Activated CD8-positive, alpha-beta T cell treated with anti-CD3 and anti-CD28 coated beads for 36 hours (primary cell): ENCODE results near the gene ZNF266. TPM values are rescaled to one million over a fixed set of nuclear protein-coding genes. Genes with fewer than 3 reads are reported as not detected.

Experiments
- ATAC-seq: fragments of 200-7000 bp; cut with Tn5 transposase; one replicate; pipeline ENCODE4 v1.10.0; 2021; ENCODE audit warnings: mild to moderate bottlenecking, moderate library complexity
- CTCF ChIA-PET: fragments of 350-600 bp; sonication (Branson Sonifier 250); formaldehyde crosslinking; loops from one replicate; lab custom pipeline; 2021; ENCODE audit warnings: antibody characterized with exemption; lab: Charles Lee
- POLR2A ChIA-PET: fragments of 350-600 bp; sonication (Branson Sonifier 250); formaldehyde crosslinking; loops from one replicate; lab custom pipeline; 2021; ENCODE audit warnings: antibody characterized with exemption; lab: Charles Lee
- DNase-seq: peaks from one replicate; pipeline ENCODE4 v3.0.0-alpha.2; 2020
- H3K27ac Mint-ChIP-seq: one replicate; pipeline ENCODE4 v1.8.0; 2021; ENCODE audit warnings: mild to moderate bottlenecking, mixed read lengths
- H3K27me3 Mint-ChIP-seq: one replicate; pipeline ENCODE4 v1.8.0; 2021; ENCODE audit warnings: mixed read lengths
- H3K36me3 Mint-ChIP-seq: one replicate; pipeline ENCODE4 v1.8.0; 2021; ENCODE audit warnings: low read depth, mixed read lengths
- H3K4me1 Mint-ChIP-seq: one replicate; pipeline ENCODE4 v1.8.0; 2021; ENCODE audit warnings: low read depth, mixed read lengths
- H3K4me3 Mint-ChIP-seq: one replicate; pipeline ENCODE4 v1.8.0; 2021; ENCODE audit warnings: mild to moderate bottlenecking, moderate library complexity, mixed read lengths
- H3K9me3 Mint-ChIP-seq: one replicate; pipeline ENCODE4 v1.8.0; 2021; ENCODE audit warnings: mixed read lengths
- intact Hi-C: fragments of 100-400 bp; cut with micrococcal nuclease; formaldehyde crosslinking; loops from one replicate; pipeline ENCODE4 v1.10.0; 2022
- total RNA-seq, 2 experiments: library from RNA; stranded (reverse); gene quantifications; one replicate each; pipeline ENCODE4 v1.2.3, GENCODE V29; 2021
- TF ChIP-seq, protein P1 (sequence below): fragments of 200-600 bp; IDR thresholded peaks from one replicate; pipeline ENCODE4 v1.8.0; 2022; ENCODE audit warnings: antibody characterized with exemption, mild to moderate bottlenecking

The ZNF266 gene
- total RNA-seq, 2 experiments from 2014 or later = 23.5 to 26.8 TPM

DNA sequence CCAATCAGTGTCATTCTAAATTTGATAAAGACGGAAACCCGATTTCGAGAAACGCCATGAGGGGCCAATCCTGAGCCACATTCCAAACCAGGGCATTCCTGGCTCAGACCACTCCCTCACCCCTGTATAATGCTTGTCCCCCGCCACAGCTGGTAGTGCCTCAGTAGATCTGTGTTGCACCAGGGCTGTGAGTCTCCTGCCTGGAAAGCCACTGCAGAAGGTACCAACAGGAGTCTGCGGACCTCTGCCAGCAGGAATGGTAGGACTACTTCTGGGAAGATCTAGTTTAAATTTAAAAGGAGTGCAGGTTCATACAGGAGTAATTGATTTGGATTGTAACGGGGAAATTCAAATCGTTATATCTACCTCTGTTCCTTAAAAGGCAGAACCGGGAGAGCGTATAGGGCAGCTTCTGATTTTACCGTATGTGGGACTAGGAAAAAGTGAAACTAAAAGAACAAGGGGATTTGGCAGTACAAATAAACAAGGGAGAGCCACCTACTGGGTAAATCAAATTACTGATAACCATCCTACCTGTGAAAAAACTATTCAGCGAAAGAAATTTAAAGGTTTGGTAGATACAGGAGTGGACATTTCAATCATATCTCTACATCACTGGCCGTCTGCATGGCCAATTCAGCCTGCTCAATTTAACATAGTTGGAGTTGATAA is 20.8 kb upstream of the ZNF266 start:
- TF ChIP-seq, protein P1, sequence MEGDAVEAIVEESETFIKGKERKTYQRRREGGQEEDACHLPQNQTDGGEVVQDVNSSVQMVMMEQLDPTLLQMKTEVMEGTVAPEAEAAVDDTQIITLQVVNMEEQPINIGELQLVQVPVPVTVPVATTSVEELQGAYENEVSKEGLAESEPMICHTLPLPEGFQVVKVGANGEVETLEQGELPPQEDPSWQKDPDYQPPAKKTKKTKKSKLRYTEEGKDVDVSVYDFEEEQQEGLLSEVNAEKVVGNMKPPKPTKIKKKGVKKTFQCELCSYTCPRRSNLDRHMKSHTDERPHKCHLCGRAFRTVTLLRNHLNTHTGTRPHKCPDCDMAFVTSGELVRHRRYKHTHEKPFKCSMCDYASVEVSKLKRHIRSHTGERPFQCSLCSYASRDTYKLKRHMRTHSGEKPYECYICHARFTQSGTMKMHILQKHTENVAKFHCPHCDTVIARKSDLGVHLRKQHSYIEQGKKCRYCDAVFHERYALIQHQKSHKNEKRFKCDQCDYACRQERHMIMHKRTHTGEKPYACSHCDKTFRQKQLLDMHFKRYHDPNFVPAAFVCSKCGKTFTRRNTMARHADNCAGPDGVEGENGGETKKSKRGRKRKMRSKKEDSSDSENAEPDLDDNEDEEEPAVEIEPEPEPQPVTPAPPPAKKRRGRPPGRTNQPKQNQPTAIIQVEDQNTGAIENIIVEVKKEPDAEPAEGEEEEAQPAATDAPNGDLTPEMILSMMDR = no peak
- Mint-ChIP-seq H3K27me3 (no peaks in the 10 kb centered on the region), H3K36me3 (peaks cover 12% of the 10 kb centered on the region), H3K27ac (no peak overlapping the region), H3K4me1 (no peaks in the 10 kb centered on the region), H3K9me3 (peaks cover 63% of the 10 kb centered on the region), H3K4me3 (no peak overlapping the region)
- ChIA-PET POLR2A (no interaction called here), CTCF (interaction anchor here (1.5 kb wide), 1 partner anchor 251 kb away, joined by 3 read pairs; no protein-coding TSS in a partner anchor)
- ATAC-seq (no peak), DNase-seq (no peak)
- intact Hi-C loops = no loop called here

DNA sequence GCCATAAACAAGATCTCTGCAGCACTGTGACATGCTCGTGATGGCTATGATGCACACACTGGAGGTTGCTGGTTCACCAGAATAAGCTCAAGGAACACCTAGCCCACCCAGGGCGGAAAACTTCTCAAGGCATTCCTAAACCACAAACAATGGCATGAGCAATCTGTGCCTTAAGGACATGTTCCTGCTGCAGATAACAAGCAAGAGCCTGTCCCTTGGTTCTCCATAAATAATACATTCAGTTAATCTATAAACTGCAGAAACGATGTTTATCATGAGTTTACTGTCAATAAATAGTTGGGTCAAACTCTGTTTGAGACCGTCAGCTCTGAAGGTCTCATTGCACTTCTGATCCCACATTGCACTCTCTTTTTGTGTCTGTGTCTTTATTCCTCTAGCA is 18.6 kb upstream of the ZNF266 start:
- no peak for ATAC-seq

DNA sequence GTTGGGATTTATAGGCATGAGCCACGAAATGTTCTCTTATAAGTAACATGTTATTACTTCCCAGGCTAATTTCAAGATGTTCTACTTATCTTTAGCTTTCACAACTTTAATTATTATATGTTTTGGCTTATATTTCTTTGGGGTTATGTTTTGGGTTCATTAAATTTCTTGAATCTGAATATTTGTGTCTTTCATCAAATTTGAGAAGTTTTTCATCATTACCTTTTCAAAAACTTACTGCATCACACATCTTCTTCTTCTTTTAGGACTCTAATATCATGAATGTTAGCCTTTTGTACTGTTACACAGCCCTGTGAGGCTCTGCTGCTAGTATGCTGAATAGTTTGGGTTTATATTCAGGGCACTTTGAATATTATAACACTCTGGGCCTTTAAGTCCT is 9.7 kb upstream of the ZNF266 start:
- intact Hi-C loops = no loop called here
- peaks cover 1% of the 10 kb centered on the region for H3K4me1 Mint-ChIP-seq
- TF ChIP-seq, protein P1 = no peak
- ATAC-seq = no peak
- peaks cover 57% of the 10 kb centered on the region for H3K36me3 Mint-ChIP-seq
- H3K27me3 Mint-ChIP-seq = no peaks in the 10 kb centered on the region
- H3K9me3 Mint-ChIP-seq = peaks cover 53% of the 10 kb centered on the region
- H3K4me3 Mint-ChIP-seq = no peak overlapping the region
- no peak for DNase-seq
- no peak overlapping the region for H3K27ac Mint-ChIP-seq
- CTCF ChIA-PET = interaction anchor here (0.6 kb wide), 1 partner anchor 190 kb away, joined by 3 read pairs; no protein-coding TSS in a partner anchor
- POLR2A ChIA-PET = no interaction called here

More for the DNA sequence above, 18.6 kb upstream of the ZNF266 start:
- ChIA-PET POLR2A (interaction anchor here (0.6 kb wide), 1 partner anchor 236 kb away, joined by 3 read pairs; no protein-coding TSS in a partner anchor), CTCF (no interaction called here)
- TF ChIP-seq, protein P1 = no peak
- no peaks in the 10 kb centered on the region for H3K4me1 Mint-ChIP-seq
- intact Hi-C loops = no loop called here
- H3K9me3 Mint-ChIP-seq = peaks cover 64% of the 10 kb centered on the region
- peaks cover 6% of the 10 kb centered on the region for H3K36me3 Mint-ChIP-seq
- no peak overlapping the region for H3K4me3 Mint-ChIP-seq
- no peak for DNase-seq
- H3K27ac Mint-ChIP-seq = no peak overlapping the region
- no peaks in the 10 kb centered on the region for H3K27me3 Mint-ChIP-seq

DNA sequence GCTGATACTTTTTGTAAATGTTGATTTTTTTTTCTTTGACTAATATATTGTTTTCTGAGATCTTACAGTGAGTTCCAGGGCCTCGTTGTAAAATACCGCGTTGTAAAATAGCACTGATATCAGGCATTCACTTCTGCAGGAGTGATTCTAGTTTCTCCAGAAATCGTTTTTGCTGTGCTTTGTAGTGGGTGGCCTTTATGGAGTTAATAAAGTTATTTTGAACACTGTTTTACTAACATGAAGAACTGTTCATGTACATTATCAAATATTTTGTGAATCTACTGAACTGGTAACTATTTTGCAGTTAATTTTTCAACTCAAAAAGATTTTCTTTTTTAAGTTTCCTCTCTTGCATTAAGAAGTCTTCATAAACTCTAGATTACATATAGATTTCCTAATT is 985 bp upstream of the ZNF266 start:
- Mint-ChIP-seq H3K4me1 (peaks cover 35% of the 10 kb centered on the region), H3K4me3 (peak overlapping the region; percentile 96), H3K9me3 (peaks cover 10% of the 10 kb centered on the region), H3K27me3 (no peaks in the 10 kb centered on the region), H3K36me3 (peaks cover 54% of the 10 kb centered on the region), H3K27ac (peak overlapping the region; percentile 100)
- CTCF ChIA-PET = interaction anchor here (2.4 kb wide), 1 partner anchor 231 kb away, joined by 7 read pairs; no protein-coding TSS in a partner anchor
- DNase-seq (no peak), ATAC-seq (no peak)
- POLR2A ChIA-PET = interaction anchor here (1.3 kb wide), 1 partner anchor 118 kb away, joined by 3 read pairs; no protein-coding TSS in a partner anchor
- intact Hi-C loops = loop anchor here (10.0 kb wide), 2 partner anchors 122 to 232 kb away; no protein-coding TSS in a partner anchor
- TF ChIP-seq, protein P1 = no peak

- H3K4me1 Mint-ChIP-seq = peaks cover 34% of the 10 kb centered on the region
- ChIA-PET CTCF (interaction anchor here (1.3 to 1.6 kb wide), 2 partner anchors 9 to 226 kb away, joined by 5 to 9 read pairs; no protein-coding TSS in a partner anchor), POLR2A (interaction anchor here (0.7 kb wide), 1 partner anchor 9 kb away, joined by 3 read pairs; no protein-coding TSS in a partner anchor)
- H3K27me3 Mint-ChIP-seq = no peaks in the 10 kb centered on the region
- H3K36me3 Mint-ChIP-seq = peaks cover 76% of the 10 kb centered on the region
- no peak overlapping the region for H3K4me3 Mint-ChIP-seq
- intact Hi-C loops = loop anchor here (10.0 kb wide), 2 partner anchors 117 to 227 kb away; no protein-coding TSS in a partner anchor
- peak; percentile 76 for DNase-seq
- ATAC-seq = peak; percentile 28
- TF ChIP-seq, protein P1 = peak; percentile 82
- H3K9me3 Mint-ChIP-seq = peaks cover 3% of the 10 kb centered on the region
- no peak overlapping the region for H3K27ac Mint-ChIP-seq
Observed at GRCh38 chr19:9431475-9431874, 3.9 kb downstream of the ZNF266 start.
